Measurements from ENCODE around the gene MICU1. TPM values are rescaled to one million over a fixed set of nuclear protein-coding genes. Genes with fewer than 3 reads are reported as not detected.
"Not testable (repeated sequence)": the region's sequence is repeated elsewhere in the genome, so short reads cannot be mapped to it uniquely, and the experiment has no call there.

The MICU1 gene
- total RNA-seq, 1 experiment from 2014 or later: 44.7 TPM

DNA sequence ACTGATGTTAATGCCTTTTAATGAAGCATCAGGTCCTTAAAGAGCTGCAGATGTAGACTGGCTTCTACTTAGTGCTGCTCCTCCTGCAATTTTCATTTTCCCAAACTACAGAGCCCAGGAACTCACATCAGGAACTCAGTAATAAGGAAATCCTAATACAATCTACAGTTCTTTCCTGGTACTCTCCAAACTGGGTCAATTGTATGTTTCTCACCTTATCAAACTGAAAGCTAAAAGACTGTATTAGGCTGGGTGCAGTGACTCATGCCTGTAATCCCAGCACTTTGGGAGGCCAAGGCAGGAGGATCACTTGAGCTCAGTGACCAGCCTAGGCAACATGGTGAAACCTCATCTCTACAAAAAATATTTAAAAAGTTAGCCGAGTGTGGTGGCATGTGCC, 216.7 kb downstream of the MICU1 start:
- Histone ChIP-seq H3K9me3 (replicated peaks) (peaks cover 10% of the 10 kb centered on the region), H3K27me3 (no peaks in the 10 kb centered on the region), H3K36me3 (peaks cover 11% of the 10 kb centered on the region), H3K27ac (no peak overlapping the region), H3K4me3 (no peak overlapping the region), H3K4me1 (no peaks in the 10 kb centered on the region)
- DNase-seq: no peak

DNA sequence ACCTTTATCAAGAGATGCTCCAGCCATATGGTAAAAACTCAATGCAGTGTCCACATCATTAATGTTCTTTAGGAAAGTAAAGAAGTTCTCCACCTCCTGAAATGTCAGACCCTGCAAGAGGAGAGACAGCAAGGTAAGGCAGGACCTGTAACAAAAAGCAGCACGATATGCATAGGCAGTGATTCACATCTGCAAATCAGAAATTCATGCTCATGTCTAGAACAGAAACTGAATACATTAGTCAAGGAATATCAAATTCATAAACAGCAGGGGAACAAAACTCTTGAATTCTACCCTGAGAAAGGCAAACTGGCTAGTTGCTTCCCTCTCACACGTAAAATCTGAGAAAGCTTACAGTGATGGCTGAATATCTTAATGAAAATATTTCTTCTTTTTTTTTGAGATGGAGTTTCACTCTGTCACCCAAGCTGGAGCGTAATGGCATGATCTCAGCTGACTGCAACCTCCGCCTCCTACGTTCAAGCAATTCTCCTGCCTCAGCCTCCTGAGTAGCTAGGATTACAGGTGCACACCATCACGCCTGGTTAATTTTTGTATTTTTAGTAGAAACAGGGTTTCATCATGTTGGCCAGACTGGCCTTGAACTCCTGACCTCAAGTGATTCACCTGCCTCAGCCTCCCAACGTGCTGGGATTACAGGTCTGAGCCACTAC, 217.8 kb downstream of the MICU1 start:
- Histone ChIP-seq H3K4me3 (no peak overlapping the region), H3K4me1 (no peaks in the 10 kb centered on the region), H3K9me3 (replicated peaks) (0 out of 2 replicates have a peak, but pooled peaks cover 4% of the 10 kb centered on the region), H3K36me3 (peaks cover 7% of the 10 kb centered on the region), H3K27me3 (no peaks in the 10 kb centered on the region), H3K27ac (no peak overlapping the region)
- DNase-seq: no peak

DNA sequence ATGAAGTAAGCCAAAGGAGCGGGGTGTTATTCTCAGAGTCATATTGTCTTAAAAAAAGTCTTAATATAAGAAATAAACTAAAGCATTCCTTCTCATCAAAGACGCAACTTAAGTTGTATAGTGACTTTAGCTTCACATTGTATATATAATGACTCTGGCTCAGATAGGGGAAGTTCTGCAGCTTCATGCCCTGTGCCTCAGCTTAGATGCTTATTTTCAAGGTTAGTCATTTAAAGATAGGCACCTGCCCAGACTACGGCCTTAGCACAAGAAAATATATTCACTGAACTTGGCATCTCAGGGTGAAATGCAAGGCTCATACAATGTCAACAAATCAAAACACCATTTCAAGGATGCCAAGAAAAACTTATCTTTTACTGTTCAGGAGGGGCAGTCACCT, 218.4 kb downstream of the MICU1 start:
- H3K4me1 ChIP-seq: no peaks in the 10 kb centered on the region
- DNase-seq: no peak
- no peaks in the 10 kb centered on the region for H3K27me3 ChIP-seq
- H3K36me3 ChIP-seq: peaks cover 10% of the 10 kb centered on the region
- no peak overlapping the region for H3K4me3 ChIP-seq
- H3K9me3 ChIP-seq (replicated peaks): 0 out of 2 replicates have a peak, but pooled peaks cover 4% of the 10 kb centered on the region
- no peak overlapping the region for H3K27ac ChIP-seq

DNA sequence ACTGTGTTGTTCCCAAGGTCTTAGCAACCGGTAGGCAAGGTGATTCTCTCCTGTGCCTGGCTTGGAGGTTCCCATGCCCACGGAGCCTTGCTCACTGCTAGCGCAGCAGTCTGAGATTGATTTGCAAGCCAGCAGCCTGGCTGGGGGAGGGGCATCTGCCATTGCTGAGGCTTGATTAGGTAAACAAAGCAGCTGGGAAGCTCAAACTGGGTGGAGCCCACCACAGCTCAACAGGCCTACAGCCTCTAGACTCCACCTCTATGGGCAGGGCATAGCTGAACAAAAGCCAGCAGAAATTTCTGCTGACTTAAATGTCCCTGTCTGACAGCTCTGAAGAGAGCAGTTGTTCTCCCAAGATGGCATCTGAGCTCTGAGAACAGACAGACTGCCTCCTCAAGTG, 230.3 kb downstream of the MICU1 start:
- peak in 1 of 2 experiments; percentile 3 for DNase-seq
- H3K36me3 ChIP-seq; H3K27me3 ChIP-seq; H3K27ac ChIP-seq; H3K9me3 ChIP-seq (replicated peaks); H3K4me3 ChIP-seq; H3K4me1 ChIP-seq: not testable (repeated sequence)

DNA sequence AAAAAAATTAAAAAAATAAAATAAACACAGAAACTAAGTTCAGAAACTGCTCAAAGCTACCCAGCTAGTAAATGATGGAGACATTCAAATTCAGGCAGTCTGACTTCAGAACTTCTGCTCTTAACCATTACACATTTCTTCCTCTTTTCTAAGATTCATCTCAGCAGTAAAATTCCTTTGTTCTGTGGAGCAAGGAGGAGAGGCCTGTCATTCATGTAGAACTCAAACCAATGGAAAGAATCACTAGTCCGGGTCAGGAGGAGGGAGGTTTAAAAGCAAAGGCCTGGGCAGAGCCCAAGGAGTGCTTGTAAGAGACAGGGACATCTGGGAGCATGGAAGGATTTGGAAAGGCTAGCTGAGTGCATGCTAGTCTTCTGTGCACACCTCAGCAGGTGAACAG, 233.3 kb downstream of the MICU1 start:
- H3K9me3 ChIP-seq (replicated peaks): no peaks in the 10 kb centered on the region; the same call in 1 of the 2 replicates
- H3K27ac ChIP-seq: no peak overlapping the region
- H3K27me3 ChIP-seq: no peaks in the 10 kb centered on the region
- H3K36me3 ChIP-seq: no peaks in the 10 kb centered on the region; the same call in none of the 2 replicates
- H3K4me3 ChIP-seq: no peak overlapping the region
- H3K4me1 ChIP-seq: no peaks in the 10 kb centered on the region
- DNase-seq: no peak

DNA sequence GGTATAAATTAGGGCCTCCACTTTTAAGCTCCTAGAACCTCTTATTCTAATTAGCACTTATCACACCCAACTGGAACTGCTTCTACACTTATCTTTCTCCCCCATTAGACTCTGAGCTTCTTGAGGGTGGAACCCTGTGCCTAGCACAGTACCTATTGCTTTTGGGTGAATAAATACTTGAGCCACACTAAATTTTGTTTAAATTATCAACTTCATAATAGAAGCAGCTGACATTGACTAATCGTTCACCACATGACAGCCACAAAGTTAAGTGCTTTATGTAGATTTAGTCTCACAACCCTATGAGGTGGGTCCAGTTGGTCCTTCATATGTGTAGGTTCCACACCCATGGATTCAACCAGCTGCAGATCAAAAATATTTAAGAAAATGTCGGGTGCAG, 235.1 kb downstream of the MICU1 start:
- Histone ChIP-seq H3K4me1 (no peaks in the 10 kb centered on the region), H3K27ac (no peak overlapping the region), H3K4me3 (no peak overlapping the region), H3K27me3 (no peaks in the 10 kb centered on the region), H3K9me3 (replicated peaks) (no peaks in the 10 kb centered on the region), H3K36me3 (no peaks in the 10 kb centered on the region; the same call in none of the 2 replicates)
- DNase-seq: no peak

DNA sequence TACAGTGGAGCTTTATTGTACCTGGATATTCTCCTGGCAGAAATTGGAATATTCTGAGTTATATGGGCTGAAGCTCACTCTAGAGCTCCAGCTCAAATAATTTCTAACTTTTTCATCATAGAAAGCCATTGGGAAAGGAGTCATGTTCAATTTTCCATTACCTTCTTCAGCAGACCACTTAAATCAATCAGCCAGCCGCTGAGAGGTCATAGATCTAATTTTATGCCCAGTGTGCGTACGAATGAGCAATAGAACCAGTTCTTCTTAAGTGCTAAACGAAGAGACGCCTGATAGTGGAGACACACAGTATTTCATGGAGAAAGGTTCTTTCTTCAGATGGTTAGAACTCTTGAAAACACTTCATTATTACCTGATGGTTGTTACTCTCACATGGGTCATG, 236.2 kb downstream of the MICU1 start:
- H3K27me3 ChIP-seq: no peaks in the 10 kb centered on the region
- H3K36me3 ChIP-seq: no peaks in the 10 kb centered on the region; the same call in 1 of the 2 replicates
- no peak overlapping the region for H3K27ac ChIP-seq
- no peak overlapping the region for H3K4me3 ChIP-seq
- no peak for DNase-seq
- no peaks in the 10 kb centered on the region for H3K9me3 ChIP-seq (replicated peaks)
- H3K4me1 ChIP-seq: no peaks in the 10 kb centered on the region

DNA sequence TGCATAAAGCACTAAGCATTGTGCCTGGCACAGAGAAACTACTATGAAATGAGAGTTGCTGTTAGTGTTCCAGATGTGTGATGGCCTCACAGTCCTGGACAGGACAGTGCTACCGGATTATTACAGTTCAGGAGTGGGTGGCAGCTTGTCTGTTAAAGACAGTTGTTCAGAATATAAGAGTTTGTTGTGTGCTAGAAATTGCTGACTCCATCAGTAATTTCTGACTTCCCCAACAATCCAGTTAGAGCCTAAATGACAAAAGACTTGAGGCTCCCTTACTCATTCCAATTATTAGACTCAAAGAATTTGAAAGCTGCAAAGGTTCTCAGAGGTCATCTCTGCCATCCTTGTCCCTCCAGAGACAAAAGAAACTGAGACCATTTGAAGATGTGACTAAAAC, 236.9 kb downstream of the MICU1 start:
- no peak overlapping the region for H3K27ac ChIP-seq
- DNase-seq: no peak
- H3K9me3 ChIP-seq (replicated peaks): no peaks in the 10 kb centered on the region
- no peaks in the 10 kb centered on the region for H3K4me1 ChIP-seq
- no peaks in the 10 kb centered on the region for H3K27me3 ChIP-seq
- no peak overlapping the region for H3K4me3 ChIP-seq
- no peaks in the 10 kb centered on the region for H3K36me3 ChIP-seq

DNA sequence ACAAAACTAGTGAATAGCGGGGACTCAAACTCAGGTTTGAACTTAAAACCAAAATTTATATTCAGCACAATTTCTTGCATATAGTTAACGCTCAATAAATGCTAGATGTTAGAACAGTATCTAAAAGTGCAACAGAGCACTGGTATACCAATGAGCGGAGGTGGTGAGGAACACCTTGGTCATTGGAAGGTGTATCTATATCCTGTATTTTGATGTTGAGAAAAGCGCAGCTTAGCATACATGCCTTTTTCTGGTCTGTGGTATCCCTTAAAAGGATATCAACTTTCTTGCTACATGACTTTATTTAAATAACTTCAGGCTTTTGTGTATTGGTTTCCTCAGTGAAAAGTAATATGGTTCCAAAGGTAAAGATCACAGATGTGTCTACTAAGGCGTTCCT, 237.8 kb downstream of the MICU1 start:
- H3K27ac ChIP-seq: no peak overlapping the region
- no peaks in the 10 kb centered on the region for H3K4me1 ChIP-seq
- no peak for DNase-seq
- H3K27me3 ChIP-seq: no peaks in the 10 kb centered on the region
- H3K9me3 ChIP-seq (replicated peaks): no peaks in the 10 kb centered on the region
- H3K36me3 ChIP-seq: no peaks in the 10 kb centered on the region
- no peak overlapping the region for H3K4me3 ChIP-seq

DNA sequence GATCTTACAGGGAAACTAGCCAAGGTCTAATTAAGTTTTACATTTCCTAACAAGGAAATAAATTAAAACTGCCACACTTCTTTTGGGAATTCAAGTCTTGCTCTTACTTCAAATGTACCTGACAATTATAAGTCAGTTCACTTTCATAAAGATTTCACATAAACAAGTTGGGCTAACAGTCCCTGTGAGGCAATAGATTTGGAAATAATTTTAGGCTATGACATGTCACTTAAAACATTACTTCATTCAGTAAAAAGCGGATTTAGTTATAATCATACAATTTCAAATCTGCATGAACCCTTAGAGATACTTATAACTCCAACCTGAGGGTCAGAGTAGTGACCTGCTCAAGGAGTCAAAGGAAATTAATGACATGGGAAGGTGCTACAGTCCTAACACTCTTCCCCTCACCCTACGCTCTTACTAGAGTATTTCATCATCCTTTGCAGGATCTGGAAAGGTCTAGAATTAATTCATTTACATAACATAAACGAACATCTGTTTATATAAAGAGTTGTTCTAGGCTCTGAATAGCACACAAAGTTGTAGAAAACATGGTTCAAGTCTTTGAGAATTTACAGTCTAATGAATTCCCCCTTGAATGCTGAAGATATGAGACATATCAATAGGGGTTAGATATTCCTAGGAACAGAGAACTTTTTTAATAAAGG, 238.8 kb downstream of the MICU1 start:
- no peak for DNase-seq
- H3K9me3 ChIP-seq (replicated peaks): no peaks in the 10 kb centered on the region
- H3K36me3 ChIP-seq: no peaks in the 10 kb centered on the region
- H3K27ac ChIP-seq: no peak overlapping the region
- H3K4me3 ChIP-seq: no peak overlapping the region
- no peaks in the 10 kb centered on the region for H3K27me3 ChIP-seq
- H3K4me1 ChIP-seq: no peaks in the 10 kb centered on the region

DNA sequence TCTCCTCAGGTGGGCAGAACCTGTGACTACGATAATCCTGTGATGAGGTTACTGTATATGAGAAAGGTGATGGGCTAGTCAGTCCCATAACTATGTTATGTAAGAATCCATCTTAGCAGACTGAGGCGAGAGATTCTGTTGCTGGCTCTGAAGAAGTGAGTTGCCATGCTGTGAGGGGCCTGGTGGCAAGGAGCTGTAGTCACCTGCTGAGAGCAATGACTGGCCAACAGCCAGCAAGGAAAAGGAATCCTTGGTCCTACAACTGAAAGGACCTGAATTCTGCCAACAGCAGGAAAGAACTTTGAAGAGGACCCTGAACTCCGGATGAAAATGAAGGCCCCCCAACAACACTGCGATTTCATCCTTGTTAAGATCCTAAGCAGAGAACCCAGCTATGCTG, 240.2 kb downstream of the MICU1 start:
- DNase-seq: no peak
- no peaks in the 10 kb centered on the region for H3K27me3 ChIP-seq
- no peaks in the 10 kb centered on the region for H3K36me3 ChIP-seq
- no peaks in the 10 kb centered on the region for H3K9me3 ChIP-seq (replicated peaks)
- no peak overlapping the region for H3K4me3 ChIP-seq
- no peak overlapping the region for H3K27ac ChIP-seq
- H3K4me1 ChIP-seq: no peaks in the 10 kb centered on the region

DNA sequence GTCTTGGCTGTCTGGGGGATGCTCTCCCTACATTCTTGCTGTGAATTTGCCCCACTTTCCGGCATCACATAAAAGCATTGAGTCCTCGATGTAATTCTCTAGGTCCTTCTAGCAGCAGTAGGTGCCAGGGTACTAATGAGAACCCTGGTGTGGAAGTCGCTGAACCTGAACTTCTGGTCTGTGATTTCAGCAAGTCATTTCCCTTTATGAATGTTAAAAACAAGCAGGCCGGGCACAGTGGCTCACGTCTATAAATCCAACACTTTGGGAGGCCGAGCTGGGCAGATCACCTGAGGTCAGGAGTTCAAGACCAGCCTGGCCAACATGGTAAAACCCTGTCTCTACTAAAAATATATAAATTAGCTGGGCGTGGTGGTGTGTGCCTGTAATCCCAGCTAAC, 240.9 kb downstream of the MICU1 start:
- H3K27me3 ChIP-seq; DNase-seq; H3K36me3 ChIP-seq; H3K4me3 ChIP-seq; H3K4me1 ChIP-seq; H3K9me3 ChIP-seq (replicated peaks); H3K27ac ChIP-seq: not testable (repeated sequence)

DNA sequence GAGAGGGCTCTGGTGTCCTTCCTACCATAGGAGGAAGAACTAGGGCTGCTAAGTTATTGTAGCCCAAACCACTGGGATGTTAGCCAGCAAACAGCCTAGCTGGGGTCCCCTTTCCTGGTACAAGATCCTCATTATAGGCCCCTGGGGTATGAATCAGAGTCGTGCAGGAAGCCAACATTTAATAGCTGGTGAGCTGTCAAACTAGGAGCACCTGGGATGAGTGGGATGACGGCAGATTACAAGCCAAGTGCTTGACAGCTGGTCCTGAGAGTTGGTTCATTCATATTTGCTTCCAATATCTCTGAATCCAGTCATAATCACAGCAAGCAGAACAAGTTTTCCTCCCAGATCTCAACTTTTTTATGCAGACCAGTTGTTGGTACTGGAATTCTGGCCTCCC, 246.1 kb downstream of the MICU1 start:
- Histone ChIP-seq H3K9me3 (replicated peaks) (no peaks in the 10 kb centered on the region), H3K36me3 (no peaks in the 10 kb centered on the region; the same call in 1 of the 2 replicates), H3K4me1 (no peaks in the 10 kb centered on the region), H3K27me3 (no peaks in the 10 kb centered on the region), H3K27ac (no peak overlapping the region), H3K4me3 (no peak overlapping the region)
- DNase-seq: no peak

DNA sequence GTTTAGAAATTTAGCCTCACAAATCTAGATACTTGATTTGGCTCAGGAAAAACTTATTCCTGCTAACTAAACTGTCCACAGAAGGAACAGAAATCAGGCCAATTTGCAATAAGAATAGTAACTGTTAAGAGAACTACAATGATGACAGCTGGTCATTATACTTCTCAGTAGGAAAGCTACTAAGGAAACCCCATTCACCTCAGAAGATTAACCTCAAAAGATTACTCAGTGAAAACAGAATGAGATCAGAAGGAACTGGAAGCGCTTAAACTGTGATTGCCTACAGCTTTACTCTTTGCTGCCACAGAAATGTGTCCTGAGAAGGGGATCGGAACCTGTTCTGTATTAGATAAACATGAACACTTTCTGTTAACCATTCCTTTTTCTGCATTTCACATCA, 246.8 kb downstream of the MICU1 start:
- no peak for DNase-seq
- Histone ChIP-seq H3K4me1 (no peaks in the 10 kb centered on the region), H3K27me3 (no peaks in the 10 kb centered on the region), H3K27ac (no peak overlapping the region), H3K9me3 (replicated peaks) (no peaks in the 10 kb centered on the region), H3K36me3 (no peaks in the 10 kb centered on the region; the same call in 1 of the 2 replicates), H3K4me3 (no peak overlapping the region)

DNA sequence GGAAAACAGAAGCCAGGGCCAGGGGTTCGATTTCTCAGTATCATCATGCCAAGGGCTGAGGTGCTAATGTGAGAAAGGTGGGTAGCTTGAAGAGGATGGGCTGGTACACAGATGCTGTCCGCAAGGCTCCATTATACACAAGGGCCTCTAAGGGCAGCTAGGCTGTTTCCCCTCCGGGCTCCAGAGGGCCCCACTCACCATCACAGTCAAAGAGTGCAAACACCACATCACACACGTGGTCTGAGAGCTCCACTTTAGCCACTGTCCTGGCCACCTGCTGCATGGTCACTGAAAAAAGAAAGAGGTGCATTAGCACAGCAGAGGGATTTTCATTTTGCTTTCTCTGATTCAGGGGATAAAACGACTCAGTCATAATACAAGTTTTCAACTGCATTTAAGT, 250.3 kb downstream of the MICU1 start:
- Histone ChIP-seq H3K4me1 (no peaks in the 10 kb centered on the region), H3K36me3 (no peaks in the 10 kb centered on the region; the same call in 1 of the 2 replicates), H3K4me3 (no peak overlapping the region), H3K9me3 (replicated peaks) (no peaks in the 10 kb centered on the region), H3K27me3 (no peaks in the 10 kb centered on the region), H3K27ac (no peak overlapping the region)
- DNase-seq: peak; percentile 29 to 47

DNA sequence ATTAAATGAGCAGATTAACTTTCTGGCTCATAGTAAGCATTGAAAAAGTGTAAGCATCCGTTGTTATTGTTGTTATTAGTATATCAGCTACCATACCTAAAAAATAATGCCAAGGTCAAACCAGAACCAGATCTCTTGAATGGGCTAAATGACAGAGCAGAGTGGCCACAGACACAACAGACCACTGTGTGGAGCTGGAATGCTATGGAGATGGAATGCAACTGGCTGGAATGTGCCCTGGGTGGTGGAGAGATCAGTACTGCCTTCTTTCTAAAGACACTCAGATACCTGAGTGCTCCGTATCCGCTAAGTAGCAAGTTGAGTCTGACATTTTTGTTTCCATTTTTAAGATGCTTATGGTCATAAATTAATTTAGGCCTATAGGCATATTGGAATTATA, 250.7 kb downstream of the MICU1 start:
- Histone ChIP-seq H3K4me1 (no peaks in the 10 kb centered on the region), H3K36me3 (no peaks in the 10 kb centered on the region), H3K27ac (no peak overlapping the region), H3K27me3 (no peaks in the 10 kb centered on the region), H3K4me3 (no peak overlapping the region), H3K9me3 (replicated peaks) (no peaks in the 10 kb centered on the region)
- no peak for DNase-seq

All from SJCRH30 (cell line).